ENCODE results near the gene CTNNA2.

DNA sequence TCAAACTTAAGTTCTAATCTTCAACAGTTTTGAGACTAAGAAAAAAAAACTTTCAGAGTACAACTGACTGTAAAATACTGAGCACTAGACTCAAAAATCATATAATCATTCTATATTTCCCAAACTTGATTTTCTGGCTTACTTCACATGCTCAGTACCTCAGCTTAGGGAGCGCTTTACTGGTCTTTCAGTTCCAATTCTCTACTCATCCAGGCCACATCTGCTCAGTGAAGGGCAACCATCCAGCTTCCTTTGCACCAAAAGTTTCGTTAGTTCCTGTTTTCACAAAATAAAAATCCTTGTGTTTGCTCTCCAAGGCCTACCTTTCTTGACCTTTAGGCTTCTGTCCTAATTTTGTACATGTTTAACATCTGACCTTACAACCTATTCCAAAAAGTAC is 1079.3 kb downstream of the CTNNA2 start:
- TF ChIP-seq, protein P1, sequence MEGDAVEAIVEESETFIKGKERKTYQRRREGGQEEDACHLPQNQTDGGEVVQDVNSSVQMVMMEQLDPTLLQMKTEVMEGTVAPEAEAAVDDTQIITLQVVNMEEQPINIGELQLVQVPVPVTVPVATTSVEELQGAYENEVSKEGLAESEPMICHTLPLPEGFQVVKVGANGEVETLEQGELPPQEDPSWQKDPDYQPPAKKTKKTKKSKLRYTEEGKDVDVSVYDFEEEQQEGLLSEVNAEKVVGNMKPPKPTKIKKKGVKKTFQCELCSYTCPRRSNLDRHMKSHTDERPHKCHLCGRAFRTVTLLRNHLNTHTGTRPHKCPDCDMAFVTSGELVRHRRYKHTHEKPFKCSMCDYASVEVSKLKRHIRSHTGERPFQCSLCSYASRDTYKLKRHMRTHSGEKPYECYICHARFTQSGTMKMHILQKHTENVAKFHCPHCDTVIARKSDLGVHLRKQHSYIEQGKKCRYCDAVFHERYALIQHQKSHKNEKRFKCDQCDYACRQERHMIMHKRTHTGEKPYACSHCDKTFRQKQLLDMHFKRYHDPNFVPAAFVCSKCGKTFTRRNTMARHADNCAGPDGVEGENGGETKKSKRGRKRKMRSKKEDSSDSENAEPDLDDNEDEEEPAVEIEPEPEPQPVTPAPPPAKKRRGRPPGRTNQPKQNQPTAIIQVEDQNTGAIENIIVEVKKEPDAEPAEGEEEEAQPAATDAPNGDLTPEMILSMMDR (IDR thresholded peaks at IDR 0.05): no peak
- no peak for TF ChIP-seq POLR2A (IDR thresholded peaks at IDR 0.05)

Data from vagina (tissue), 2 donors.